Suprapubic skin (tissue), 3 donors: Measurements from ENCODE around the gene ZFYVE28.

Experiments
- POLR2A ChIP-seq, 2 donors: fragments of 450-650 bp; IDR thresholded peaks; one replicate each; pipeline ENCODE4 v1.6.1; 2017; ENCODE audit warnings: antibody characterized with exemption in 2 of 2, mild to moderate bottlenecking in 2 of 2, moderate library complexity in 2 of 2
- TF ChIP-seq, protein P1 (sequence below), 2 donors: fragments of 200-600 bp in 1 of 2; fragments of 450-650 bp in 1 of 2; sonication (generic) in 1 of 2; IDR thresholded peaks; one replicate each; pipeline ENCODE4 v1.5.1; 2016 to 2019; ENCODE audit warnings: antibody characterized with exemption in 2 of 2, mild to moderate bottlenecking in 1 of 2, moderate library complexity in 1 of 2

DNA sequence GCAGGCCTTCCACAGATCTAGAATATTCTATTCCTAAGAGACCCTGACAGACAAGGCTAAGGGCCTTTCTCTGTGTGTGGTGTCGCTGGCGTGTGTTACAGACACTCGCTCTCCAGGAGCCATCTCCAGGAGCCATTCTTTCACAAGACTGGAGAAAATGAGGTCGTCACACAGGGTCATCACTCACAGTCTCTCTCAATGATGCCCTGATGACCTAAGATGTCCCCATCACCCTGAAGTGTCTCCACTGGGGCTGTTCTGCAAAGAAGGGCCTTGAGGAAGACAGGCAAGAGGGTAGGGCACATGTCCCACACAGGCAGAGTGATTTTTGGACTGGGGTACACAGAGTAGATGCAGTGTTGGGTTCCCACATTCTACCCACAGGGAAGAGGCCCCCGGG, 34.7 kb downstream of the ZFYVE28 start:
- no peak for TF ChIP-seq POLR2A (IDR thresholded peaks at IDR 0.05)
- TF ChIP-seq, protein P1, sequence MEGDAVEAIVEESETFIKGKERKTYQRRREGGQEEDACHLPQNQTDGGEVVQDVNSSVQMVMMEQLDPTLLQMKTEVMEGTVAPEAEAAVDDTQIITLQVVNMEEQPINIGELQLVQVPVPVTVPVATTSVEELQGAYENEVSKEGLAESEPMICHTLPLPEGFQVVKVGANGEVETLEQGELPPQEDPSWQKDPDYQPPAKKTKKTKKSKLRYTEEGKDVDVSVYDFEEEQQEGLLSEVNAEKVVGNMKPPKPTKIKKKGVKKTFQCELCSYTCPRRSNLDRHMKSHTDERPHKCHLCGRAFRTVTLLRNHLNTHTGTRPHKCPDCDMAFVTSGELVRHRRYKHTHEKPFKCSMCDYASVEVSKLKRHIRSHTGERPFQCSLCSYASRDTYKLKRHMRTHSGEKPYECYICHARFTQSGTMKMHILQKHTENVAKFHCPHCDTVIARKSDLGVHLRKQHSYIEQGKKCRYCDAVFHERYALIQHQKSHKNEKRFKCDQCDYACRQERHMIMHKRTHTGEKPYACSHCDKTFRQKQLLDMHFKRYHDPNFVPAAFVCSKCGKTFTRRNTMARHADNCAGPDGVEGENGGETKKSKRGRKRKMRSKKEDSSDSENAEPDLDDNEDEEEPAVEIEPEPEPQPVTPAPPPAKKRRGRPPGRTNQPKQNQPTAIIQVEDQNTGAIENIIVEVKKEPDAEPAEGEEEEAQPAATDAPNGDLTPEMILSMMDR (IDR thresholded peaks at IDR 0.05): no peak
